NCI-H748 (cell line): ENCODE data around the gene CCNG1.
"Not testable (repeated sequence)": the region's sequence is repeated elsewhere in the genome, so short reads cannot be mapped to it uniquely, and the experiment has no call there.

Experiments used
- DNase-seq: peaks from one replicate; lab custom pipeline; 2025; ENCODE audit not compliant: unreplicated experiment; lab: John Stamatoyannopoulos, UW

Gene CCNG1

GRCh38 chr5:163440954-163441353, 3.6 kb downstream of the CCNG1 start:
- no peak for DNase-seq

- no peak for DNase-seq
Measured at GRCh38 chr5:163444526-163444925, 7.1 kb downstream of the CCNG1 start.

GRCh38 chr5:163445345-163445744, 8.0 kb downstream of the CCNG1 start:
- no peak for DNase-seq

- no peak for DNase-seq
Measured at GRCh38 chr5:163447191-163447590, 9.8 kb downstream of the CCNG1 start.

- DNase-seq, result no peak
Measured at GRCh38 chr5:163447875-163448274, 10.5 kb downstream of the CCNG1 start.

GRCh38 chr5:163448491-163448890, 11.1 kb downstream of the CCNG1 start:
- DNase-seq, result no peak

- no peak for DNase-seq
Measured at GRCh38 chr5:163451489-163451888, 14.1 kb downstream of the CCNG1 start.

- no peak for DNase-seq
Measured at GRCh38 chr5:163453705-163454104, 16.3 kb downstream of the CCNG1 start.

- not testable (repeated sequence) for DNase-seq
Measured at GRCh38 chr5:163455406-163455805, 18.0 kb downstream of the CCNG1 start.

GRCh38 chr5:163456029-163456589, 18.7 kb downstream of the CCNG1 start:
- DNase-seq, result no peak

- DNase-seq, result no peak
Measured at GRCh38 chr5:163456840-163457239, 19.4 kb downstream of the CCNG1 start.

- peak; percentile 39 for DNase-seq
Measured at GRCh38 chr5:163458778-163459385, 21.5 kb downstream of the CCNG1 start.

GRCh38 chr5:163459462-163459818, 22.0 kb downstream of the CCNG1 start:
- DNase-seq, result no peak

- peak; percentile 99 for DNase-seq
Measured at GRCh38 chr5:163459819-163460561, 22.6 kb downstream of the CCNG1 start, which contains the start of gene NUDCD2. Gene NUDCD2 (minus strand): TSS chr5:163460102. CDS start chr5:163460050, 52 bp downstream.

GRCh38 chr5:163460562-163461171, 23.3 kb downstream of the CCNG1 start, which contains the start of gene HMMR:
Gene HMMR (plus strand): TSS chr5:163460632. CDS start chr5:163460693, 61 bp downstream.
- DNase-seq, result peak; percentile 86

- no peak for DNase-seq
Measured at GRCh38 chr5:163463063-163463435, 25.7 kb downstream of the CCNG1 start.

GRCh38 chr5:163467682-163468081, 30.3 kb downstream of the CCNG1 start:
- DNase-seq, result no peak

- no peak for DNase-seq
Measured at GRCh38 chr5:163473635-163474243, 36.3 kb downstream of the CCNG1 start.

- DNase-seq, result no peak
Measured at GRCh38 chr5:163475411-163475810, 38.0 kb downstream of the CCNG1 start.

GRCh38 chr5:163478126-163478981, 41.0 kb downstream of the CCNG1 start:
- DNase-seq, result no peak

- no peak for DNase-seq
Measured at GRCh38 chr5:163478982-163479271, 41.5 kb downstream of the CCNG1 start.
